HepG2 (cell line): ENCODE results near the gene IL17C. TPM values are rescaled to one million over a fixed set of nuclear protein-coding genes. Genes with fewer than 3 reads are reported as not detected.

Source experiments
- AGO2 ChIP-seq: fragments of 200-400 bp; formaldehyde crosslinking; optimal IDR thresholded peaks from 2 replicates; pipeline ENCODE3; 2017; ENCODE audit warnings: mild to moderate bottlenecking, low read depth, low read length, moderate library complexity
- CHD2 ChIP-seq: IDR thresholded peaks from 2 replicates; pipeline ENCODE4 v1.6.1; 2011; ENCODE audit warnings: low read depth, low read length, improper control_type of control experiment
- GATA4 ChIP-seq: sonication (generic); IDR thresholded peaks from 2 replicates; pipeline ENCODE4 v1.6.1; 2016; ENCODE audit warnings: antibody characterized with exemption, low read depth, borderline replicate concordance
- KMT2B ChIP-seq: IDR thresholded peaks from 2 replicates; pipeline ENCODE4 v1.6.1; 2016; ENCODE audit warnings: missing genetic modification reagents, missing compliant biosample characterization
- MLLT10 ChIP-seq: sonication (generic); formaldehyde crosslinking; IDR thresholded peaks from 2 replicates; pipeline ENCODE4 v1.4.0; 2020; ENCODE audit warnings: missing genetic modification reagents
- SAP130 ChIP-seq: IDR thresholded peaks from 2 replicates; pipeline ENCODE4 v1.6.1; 2016; ENCODE audit warnings: low read depth
- SNAPC5 ChIP-seq: sonication (generic); formaldehyde crosslinking; IDR thresholded peaks from 2 replicates; pipeline ENCODE4 v1.8.1; 2023; ENCODE audit warnings: mild to moderate bottlenecking, missing genetic modification reagents, borderline replicate concordance
- TEAD3 ChIP-seq: optimal IDR thresholded peaks from 2 replicates; pipeline ENCODE3; 2016; ENCODE audit warnings: borderline replicate concordance
- ZBTB26 ChIP-seq: IDR thresholded peaks from 2 replicates; pipeline ENCODE4 v1.6.1; 2016; ENCODE audit warnings: missing compliant biosample characterization, missing genetic modification reagents, borderline replicate concordance
- ZBTB39 ChIP-seq: sonication (generic); formaldehyde crosslinking; IDR thresholded peaks from 2 replicates; pipeline ENCODE4 v1.5.0; 2020; ENCODE audit warnings: missing genetic modification reagents
- ZFP41 ChIP-seq: sonication (generic); formaldehyde crosslinking; IDR thresholded peaks from 2 replicates; pipeline ENCODE4 v1.4.0; 2020; ENCODE audit warnings: mild to moderate bottlenecking, missing genetic modification reagents, borderline replicate concordance
- ZNF605 ChIP-seq: sonication (generic); formaldehyde crosslinking; IDR thresholded peaks from 2 replicates; pipeline ENCODE4 v1.8.0; 2022; ENCODE audit warnings: mild to moderate bottlenecking, missing genetic modification reagents
- ZNF782 ChIP-seq: sonication (generic); formaldehyde crosslinking; IDR thresholded peaks from 2 replicates; pipeline ENCODE4 v1.4.0; 2020; ENCODE audit warnings: missing genetic modification reagents, mild to moderate bottlenecking, borderline replicate concordance
- ZSCAN31 ChIP-seq: sonication (generic); formaldehyde crosslinking; IDR thresholded peaks from 2 replicates; pipeline ENCODE4 v1.5.0; 2020; ENCODE audit warnings: low read depth, mild to moderate bottlenecking, missing genetic modification reagents
- polyA plus RNA-seq, 8 experiments: library from polyadenylated mRNA; depleted of rRNA in 3 of 8; stranded (reverse) in 7 of 8; unstranded in 1 of 8; fragments of >200 nt; fragmentation: Illumina TruSeq in 4 of 8; extraction: Trizol in 4 of 8; gene quantifications; 2 replicates each; pipeline versions ENCODE4 v1.2.1 to v1.2.3, GENCODE V29; 2011 to 2016; ENCODE audit warnings: low read depth in 4 of 8, missing spikeins in 1 of 8, mixed read lengths in 1 of 8; ENCODE audit not compliant: insufficient read depth in 1 of 8
- total RNA-seq, 5 experiments: library from RNA; depleted of rRNA; stranded (reverse); fragments of >200 nt; fragmentation: Illumina TruSeq; extraction: Trizol; gene quantifications; 2 replicates each; pipeline ENCODE4 v1.2.3, GENCODE V29; 2016; ENCODE audit warnings: low read depth in 1 of 5
- TF ChIP-seq, protein P1 (sequence below): sonication (generic); formaldehyde crosslinking; IDR thresholded peaks from 2 replicates; pipeline ENCODE4 v1.5.0; 2020; ENCODE audit warnings: mild to moderate bottlenecking, missing genetic modification reagents
- TF ChIP-seq, protein P2 (sequence below): sonication (generic); formaldehyde crosslinking; IDR thresholded peaks from 2 replicates; pipeline ENCODE4 v1.5.0; 2020; ENCODE audit warnings: mild to moderate bottlenecking, missing genetic modification reagents, borderline replicate concordance
- TF ChIP-seq, protein P3 (sequence below): sonication (generic); formaldehyde crosslinking; IDR thresholded peaks from 2 replicates; pipeline ENCODE4 v1.8.1; 2023; ENCODE audit warnings: mild to moderate bottlenecking, moderate library complexity, missing genetic modification reagents

Gene IL17C
- total and polyA plus RNA-seq, 2 of the 13 experiments (the other 11 are each of a cell fraction or from before 2014, with no cell fraction given) = not detected

GRCh38 chr16:88597856-88598491 is 40.4 kb upstream of the IL17C start (continued):
- TF ChIP-seq ZBTB39 (CRISPR knock-in tag) = no peak
- no peak for TF ChIP-seq MLLT10
- TF ChIP-seq AGO2 = no peak
- peak; percentile 60; the same call in 1 of the 2 replicates for TF ChIP-seq ZSCAN31 (CRISPR knock-in tag)
- TF ChIP-seq SAP130 = peak; percentile 75
- TF ChIP-seq ZBTB26 (CRISPR knock-in tag) = no peak
- no peak for TF ChIP-seq CHD2
- TF ChIP-seq KMT2B = no peak
- peak; percentile 24 for TF ChIP-seq TEAD3 (CRISPR knock-in tag)
- TF ChIP-seq, protein P1, sequence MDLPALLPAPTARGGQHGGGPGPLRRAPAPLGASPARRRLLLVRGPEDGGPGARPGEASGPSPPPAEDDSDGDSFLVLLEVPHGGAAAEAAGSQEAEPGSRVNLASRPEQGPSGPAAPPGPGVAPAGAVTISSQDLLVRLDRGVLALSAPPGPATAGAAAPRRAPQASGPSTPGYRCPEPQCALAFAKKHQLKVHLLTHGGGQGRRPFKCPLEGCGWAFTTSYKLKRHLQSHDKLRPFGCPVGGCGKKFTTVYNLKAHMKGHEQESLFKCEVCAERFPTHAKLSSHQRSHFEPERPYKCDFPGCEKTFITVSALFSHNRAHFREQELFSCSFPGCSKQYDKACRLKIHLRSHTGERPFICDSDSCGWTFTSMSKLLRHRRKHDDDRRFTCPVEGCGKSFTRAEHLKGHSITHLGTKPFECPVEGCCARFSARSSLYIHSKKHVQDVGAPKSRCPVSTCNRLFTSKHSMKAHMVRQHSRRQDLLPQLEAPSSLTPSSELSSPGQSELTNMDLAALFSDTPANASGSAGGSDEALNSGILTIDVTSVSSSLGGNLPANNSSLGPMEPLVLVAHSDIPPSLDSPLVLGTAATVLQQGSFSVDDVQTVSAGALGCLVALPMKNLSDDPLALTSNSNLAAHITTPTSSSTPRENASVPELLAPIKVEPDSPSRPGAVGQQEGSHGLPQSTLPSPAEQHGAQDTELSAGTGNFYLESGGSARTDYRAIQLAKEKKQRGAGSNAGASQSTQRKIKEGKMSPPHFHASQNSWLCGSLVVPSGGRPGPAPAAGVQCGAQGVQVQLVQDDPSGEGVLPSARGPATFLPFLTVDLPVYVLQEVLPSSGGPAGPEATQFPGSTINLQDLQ (CRISPR knock-in tag) = no peak
- no peak for TF ChIP-seq ZFP41 (CRISPR knock-in tag)
- TF ChIP-seq ZNF605 (CRISPR knock-in tag) = no peak
- TF ChIP-seq, protein P2, sequence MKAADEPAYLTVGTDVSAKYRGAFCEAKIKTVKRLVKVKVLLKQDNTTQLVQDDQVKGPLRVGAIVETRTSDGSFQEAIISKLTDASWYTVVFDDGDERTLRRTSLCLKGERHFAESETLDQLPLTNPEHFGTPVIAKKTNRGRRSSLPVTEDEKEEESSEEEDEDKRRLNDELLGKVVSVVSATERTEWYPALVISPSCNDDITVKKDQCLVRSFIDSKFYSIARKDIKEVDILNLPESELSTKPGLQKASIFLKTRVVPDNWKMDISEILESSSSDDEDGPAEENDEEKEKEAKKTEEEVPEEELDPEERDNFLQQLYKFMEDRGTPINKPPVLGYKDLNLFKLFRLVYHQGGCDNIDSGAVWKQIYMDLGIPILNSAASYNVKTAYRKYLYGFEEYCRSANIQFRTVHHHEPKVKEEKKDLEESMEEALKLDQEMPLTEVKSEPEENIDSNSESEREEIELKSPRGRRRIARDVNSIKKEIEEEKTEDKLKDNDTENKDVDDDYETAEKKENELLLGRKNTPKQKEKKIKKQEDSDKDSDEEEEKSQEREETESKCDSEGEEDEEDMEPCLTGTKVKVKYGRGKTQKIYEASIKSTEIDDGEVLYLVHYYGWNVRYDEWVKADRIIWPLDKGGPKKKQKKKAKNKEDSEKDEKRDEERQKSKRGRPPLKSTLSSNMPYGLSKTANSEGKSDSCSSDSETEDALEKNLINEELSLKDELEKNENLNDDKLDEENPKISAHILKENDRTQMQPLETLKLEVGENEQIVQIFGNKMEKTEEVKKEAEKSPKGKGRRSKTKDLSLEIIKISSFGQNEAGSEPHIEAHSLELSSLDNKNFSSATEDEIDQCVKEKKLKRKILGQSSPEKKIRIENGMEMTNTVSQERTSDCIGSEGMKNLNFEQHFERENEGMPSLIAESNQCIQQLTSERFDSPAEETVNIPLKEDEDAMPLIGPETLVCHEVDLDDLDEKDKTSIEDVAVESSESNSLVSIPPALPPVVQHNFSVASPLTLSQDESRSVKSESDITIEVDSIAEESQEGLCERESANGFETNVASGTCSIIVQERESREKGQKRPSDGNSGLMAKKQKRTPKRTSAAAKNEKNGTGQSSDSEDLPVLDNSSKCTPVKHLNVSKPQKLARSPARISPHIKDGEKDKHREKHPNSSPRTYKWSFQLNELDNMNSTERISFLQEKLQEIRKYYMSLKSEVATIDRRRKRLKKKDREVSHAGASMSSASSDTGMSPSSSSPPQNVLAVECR (CRISPR knock-in tag) = peak; percentile 67
- TF ChIP-seq GATA4 = no peak
- no peak for TF ChIP-seq ZNF782 (CRISPR knock-in tag)
- TF ChIP-seq, protein P3, sequence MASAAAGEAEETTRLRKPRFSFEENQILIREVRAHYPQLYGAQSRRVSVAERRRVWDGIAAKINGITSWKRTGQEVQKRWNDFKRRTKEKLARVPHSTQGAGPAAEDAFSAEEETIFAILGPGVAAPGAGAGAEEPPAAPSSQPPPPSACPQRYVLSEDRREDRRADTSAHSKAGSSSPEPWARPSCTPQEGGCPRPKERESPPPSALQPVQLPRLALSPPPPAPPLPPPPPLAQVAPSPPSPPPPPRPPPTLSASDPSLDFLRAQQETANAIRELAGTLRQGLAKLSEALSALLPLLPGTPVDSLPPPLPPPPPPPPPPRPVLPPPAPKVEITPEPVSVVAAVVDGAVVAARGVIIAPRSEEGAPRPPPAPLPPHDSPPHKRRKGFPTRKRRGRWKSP (CRISPR knock-in tag) = no peak
- no peak for TF ChIP-seq SNAPC5
